ENCODE data around the gene MMP26. TPM values are rescaled to one million over a fixed set of nuclear protein-coding genes. Genes with fewer than 3 reads are reported as not detected.

MMP26 gene
- polyA plus RNA-seq, 1 experiment: not detected

DNA sequence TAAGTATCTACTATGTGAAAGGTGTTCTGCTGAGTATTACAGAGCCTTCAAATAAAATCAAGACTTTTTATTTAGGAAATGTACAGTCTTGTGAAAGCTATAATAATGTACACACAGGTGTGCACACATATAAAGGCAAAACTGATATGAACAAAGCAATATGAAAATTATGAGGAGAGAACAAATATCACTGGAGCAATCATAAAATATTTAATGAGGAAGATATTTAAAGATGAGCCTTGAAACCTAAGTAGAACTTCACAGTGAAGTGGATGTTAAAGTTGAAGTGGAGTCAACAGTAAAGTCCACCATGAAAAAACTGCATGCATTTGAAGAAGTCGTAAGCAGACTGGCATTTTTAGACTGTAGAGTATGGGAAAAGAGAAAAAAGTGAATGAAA, 46.6 kb downstream of the MMP26 start:
- no peaks in the 10 kb centered on the region for H3K9me3 ChIP-seq (ENCODE audit: control insufficient read depth, insufficient read depth, low read length)
- no peaks in the 10 kb centered on the region for H3K27me3 ChIP-seq (ENCODE audit: control insufficient read depth, insufficient read depth, low read length)
- ChIA-PET CTCF (no interaction called here), POLR2A (no interaction called here)
- TF ChIP-seq, protein P1, sequence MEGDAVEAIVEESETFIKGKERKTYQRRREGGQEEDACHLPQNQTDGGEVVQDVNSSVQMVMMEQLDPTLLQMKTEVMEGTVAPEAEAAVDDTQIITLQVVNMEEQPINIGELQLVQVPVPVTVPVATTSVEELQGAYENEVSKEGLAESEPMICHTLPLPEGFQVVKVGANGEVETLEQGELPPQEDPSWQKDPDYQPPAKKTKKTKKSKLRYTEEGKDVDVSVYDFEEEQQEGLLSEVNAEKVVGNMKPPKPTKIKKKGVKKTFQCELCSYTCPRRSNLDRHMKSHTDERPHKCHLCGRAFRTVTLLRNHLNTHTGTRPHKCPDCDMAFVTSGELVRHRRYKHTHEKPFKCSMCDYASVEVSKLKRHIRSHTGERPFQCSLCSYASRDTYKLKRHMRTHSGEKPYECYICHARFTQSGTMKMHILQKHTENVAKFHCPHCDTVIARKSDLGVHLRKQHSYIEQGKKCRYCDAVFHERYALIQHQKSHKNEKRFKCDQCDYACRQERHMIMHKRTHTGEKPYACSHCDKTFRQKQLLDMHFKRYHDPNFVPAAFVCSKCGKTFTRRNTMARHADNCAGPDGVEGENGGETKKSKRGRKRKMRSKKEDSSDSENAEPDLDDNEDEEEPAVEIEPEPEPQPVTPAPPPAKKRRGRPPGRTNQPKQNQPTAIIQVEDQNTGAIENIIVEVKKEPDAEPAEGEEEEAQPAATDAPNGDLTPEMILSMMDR (IDR thresholded peaks at IDR 0.05; ENCODE audit: low read depth, low read length): no peak
- no peak for DNase-seq (ENCODE audit: low read depth, low spot score)
- no peak overlapping the region for H3K4me3 ChIP-seq (ENCODE audit: low read depth, low read length)
- no peak overlapping the region for H3K27ac ChIP-seq (ENCODE audit: low read depth, low read length)

Other genes starting within 250 kb of the MMP26 start
- not detected in 2 replicates for gene OR52K1, start 222.1 kb upstream of the MMP26 start, polyA plus RNA-seq (2011; rRNA removed)
- gene OR52M1, start 159.6 kb upstream of the MMP26 start, polyA plus RNA-seq (2011; rRNA removed): not detected in 2 replicates
- not detected in 2 replicates for gene OR52I2, start 123.0 kb upstream of the MMP26 start, polyA plus RNA-seq (2011; rRNA removed)
- gene OR52I1, start 110.7 kb upstream of the MMP26 start, polyA plus RNA-seq (2011; rRNA removed): not detected in 2 replicates
- gene TRIM68, start 96.6 kb upstream of the MMP26 start, polyA plus RNA-seq (2011; rRNA removed): 6.4 and 6.9 TPM in 2 replicates
- not detected in 2 replicates for gene OR51D1, start 67.3 kb upstream of the MMP26 start, polyA plus RNA-seq (2011; rRNA removed)
- 0.02 and 0.04 TPM in 2 replicates for gene OR51E1, start 60.8 kb upstream of the MMP26 start, polyA plus RNA-seq (2011; rRNA removed)
- gene OR51E2, start 6.9 kb upstream of the MMP26 start, polyA plus RNA-seq (2011; rRNA removed): 0.77 and 0.79 TPM in 2 replicates
- not detected in 2 replicates for gene OR51F1, start 65.2 kb downstream of the MMP26 start, polyA plus RNA-seq (2011; rRNA removed)
- gene OR52R1, start 99.6 kb downstream of the MMP26 start, polyA plus RNA-seq (2011; rRNA removed): not detected in 2 replicates
- gene OR51F2, start 116.5 kb downstream of the MMP26 start, polyA plus RNA-seq (2011; rRNA removed): not detected in 2 replicates
- not detected in 2 replicates for gene OR51S1, start 144.4 kb downstream of the MMP26 start, polyA plus RNA-seq (2011; rRNA removed)
- gene OR51T1, start 177.1 kb downstream of the MMP26 start, polyA plus RNA-seq (2011; rRNA removed): not detected in 2 replicates
- not detected in 2 replicates for gene OR51A7, start 199.0 kb downstream of the MMP26 start, polyA plus RNA-seq (2011; rRNA removed)
- not detected in 2 replicates for gene OR51G2, start 214.6 kb downstream of the MMP26 start, polyA plus RNA-seq (2011; rRNA removed)
- not detected in 2 replicates for gene OR51G1, start 219.6 kb downstream of the MMP26 start, polyA plus RNA-seq (2011; rRNA removed)
- not detected in 2 replicates for gene OR51A4, start 242.8 kb downstream of the MMP26 start, polyA plus RNA-seq (2011; rRNA removed)

All from AG04450 (cell line).